ENCODE data around the gene SORT1.

GRCh38 chr1:109272021-109272799 is 125.5 kb downstream of the SORT1 start:
- TF ChIP-seq, protein P1, sequence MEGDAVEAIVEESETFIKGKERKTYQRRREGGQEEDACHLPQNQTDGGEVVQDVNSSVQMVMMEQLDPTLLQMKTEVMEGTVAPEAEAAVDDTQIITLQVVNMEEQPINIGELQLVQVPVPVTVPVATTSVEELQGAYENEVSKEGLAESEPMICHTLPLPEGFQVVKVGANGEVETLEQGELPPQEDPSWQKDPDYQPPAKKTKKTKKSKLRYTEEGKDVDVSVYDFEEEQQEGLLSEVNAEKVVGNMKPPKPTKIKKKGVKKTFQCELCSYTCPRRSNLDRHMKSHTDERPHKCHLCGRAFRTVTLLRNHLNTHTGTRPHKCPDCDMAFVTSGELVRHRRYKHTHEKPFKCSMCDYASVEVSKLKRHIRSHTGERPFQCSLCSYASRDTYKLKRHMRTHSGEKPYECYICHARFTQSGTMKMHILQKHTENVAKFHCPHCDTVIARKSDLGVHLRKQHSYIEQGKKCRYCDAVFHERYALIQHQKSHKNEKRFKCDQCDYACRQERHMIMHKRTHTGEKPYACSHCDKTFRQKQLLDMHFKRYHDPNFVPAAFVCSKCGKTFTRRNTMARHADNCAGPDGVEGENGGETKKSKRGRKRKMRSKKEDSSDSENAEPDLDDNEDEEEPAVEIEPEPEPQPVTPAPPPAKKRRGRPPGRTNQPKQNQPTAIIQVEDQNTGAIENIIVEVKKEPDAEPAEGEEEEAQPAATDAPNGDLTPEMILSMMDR (IDR thresholded peaks at IDR 0.05) = no peak
- no peak for TF ChIP-seq POLR2A (IDR thresholded peaks at IDR 0.05)

Measured in Peyer's patch (tissue), 4 donors.